Cerebellar nuclear complex (tissue), 1 donor: Measurements from ENCODE around the gene SS18L1.

Experiments used
- DNase-seq, 2 experiments: peaks; one replicate each; lab custom pipeline; 2025; lab: John Stamatoyannopoulos, UW

Gene SS18L1

GRCh38 chr20:62195736-62196135, 52.2 kb downstream of the SS18L1 start:
- DNase-seq = no peak

DNA sequence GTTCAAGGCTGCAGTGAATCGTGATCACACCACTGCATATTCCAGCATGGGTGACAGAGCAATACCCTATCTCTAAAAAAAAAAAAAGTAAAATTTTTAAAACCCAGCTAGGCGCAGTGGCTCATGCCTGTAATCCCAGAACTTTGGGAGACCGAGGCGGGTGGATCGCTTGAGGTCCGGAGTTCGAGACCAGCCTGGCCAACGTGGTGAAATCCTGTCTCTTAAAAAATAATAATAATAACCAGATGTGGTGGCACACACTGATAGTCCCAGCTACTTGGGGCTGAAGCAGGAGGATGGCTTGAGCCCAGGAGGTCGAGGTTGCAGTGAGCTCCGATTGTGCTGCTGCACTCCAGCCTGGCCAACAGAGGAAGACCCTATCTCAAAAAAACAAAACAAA, 52.7 kb downstream of the SS18L1 start:
- DNase-seq = no peak

DNA sequence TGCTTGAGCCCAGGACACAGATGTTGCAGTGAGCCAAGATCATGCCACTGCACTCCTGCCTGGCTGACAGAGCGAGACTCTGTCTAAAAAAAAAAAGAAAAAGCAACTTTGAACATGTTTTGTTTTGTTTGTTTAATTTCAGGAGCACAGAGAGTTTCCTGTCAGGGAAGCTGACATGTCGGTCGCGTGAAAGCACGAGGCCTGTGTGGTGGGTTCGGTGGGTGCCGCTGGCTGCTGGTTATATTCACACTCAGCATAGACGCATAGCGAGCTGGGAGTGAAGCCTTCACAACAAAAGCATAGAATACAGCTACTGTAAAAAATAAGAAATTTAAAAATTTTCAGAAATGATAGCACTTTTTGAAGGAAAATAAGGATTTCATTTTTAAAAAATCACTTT, 53.7 kb downstream of the SS18L1 start:
- DNase-seq = no peak

- no peak for DNase-seq
Observed at GRCh38 chr20:62197801-62198200, 54.2 kb downstream of the SS18L1 start.

DNA sequence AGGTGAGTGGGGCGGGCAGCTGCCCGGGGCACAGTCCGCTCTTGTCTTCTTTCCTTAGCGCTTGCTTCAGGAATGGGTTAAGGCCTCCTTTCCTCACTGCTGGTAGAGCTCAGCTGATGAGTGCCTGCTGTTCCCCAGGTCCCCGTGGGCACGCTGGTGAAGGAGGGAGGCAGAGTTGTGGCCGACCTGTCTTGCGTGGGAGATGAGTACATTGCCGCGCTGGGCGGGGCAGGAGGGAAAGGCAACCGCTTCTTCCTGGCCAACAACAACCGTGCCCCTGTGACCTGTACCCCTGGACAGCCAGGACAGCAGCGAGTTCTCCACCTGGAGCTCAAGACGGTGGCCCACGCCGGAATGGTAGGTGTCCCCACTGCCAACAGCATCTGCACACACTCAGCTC, 54.9 kb downstream of the SS18L1 start:
- no peak for DNase-seq

- DNase-seq = no peak
Observed at GRCh38 chr20:62198931-62199330, 55.4 kb downstream of the SS18L1 start.

DNA sequence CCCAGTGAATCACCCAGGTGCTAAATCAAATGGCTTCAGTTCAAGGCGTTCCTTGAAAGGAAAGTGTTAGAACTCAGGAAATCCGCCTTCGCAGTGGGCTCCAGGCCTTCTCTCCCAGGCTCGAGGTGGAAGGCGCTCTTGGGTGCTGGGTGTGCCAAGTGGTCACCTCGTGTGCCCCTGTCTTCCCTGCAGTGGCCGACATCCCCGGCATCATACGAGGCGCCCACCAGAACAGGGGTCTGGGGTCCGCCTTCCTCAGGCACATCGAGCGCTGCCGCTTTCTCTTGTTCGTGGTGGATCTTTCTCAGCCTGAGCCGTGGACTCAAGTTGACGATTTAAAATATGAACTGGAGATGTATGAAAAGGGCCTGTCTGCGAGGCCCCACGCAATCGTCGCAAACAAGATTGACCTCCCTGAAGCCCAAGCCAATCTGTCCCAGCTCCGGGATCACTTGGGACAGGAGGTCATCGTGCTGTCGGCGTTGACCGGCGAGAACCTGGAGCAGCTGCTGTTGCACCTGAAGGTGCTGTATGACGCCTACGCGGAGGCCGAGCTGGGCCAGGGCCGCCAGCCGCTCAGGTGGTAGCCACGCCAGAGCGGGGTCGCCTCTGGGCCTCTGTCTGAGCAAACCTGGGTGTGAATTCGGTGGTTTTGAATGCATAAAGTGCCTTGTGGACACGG, 57.1 kb downstream of the SS18L1 start:
- DNase-seq = no peak

DNA sequence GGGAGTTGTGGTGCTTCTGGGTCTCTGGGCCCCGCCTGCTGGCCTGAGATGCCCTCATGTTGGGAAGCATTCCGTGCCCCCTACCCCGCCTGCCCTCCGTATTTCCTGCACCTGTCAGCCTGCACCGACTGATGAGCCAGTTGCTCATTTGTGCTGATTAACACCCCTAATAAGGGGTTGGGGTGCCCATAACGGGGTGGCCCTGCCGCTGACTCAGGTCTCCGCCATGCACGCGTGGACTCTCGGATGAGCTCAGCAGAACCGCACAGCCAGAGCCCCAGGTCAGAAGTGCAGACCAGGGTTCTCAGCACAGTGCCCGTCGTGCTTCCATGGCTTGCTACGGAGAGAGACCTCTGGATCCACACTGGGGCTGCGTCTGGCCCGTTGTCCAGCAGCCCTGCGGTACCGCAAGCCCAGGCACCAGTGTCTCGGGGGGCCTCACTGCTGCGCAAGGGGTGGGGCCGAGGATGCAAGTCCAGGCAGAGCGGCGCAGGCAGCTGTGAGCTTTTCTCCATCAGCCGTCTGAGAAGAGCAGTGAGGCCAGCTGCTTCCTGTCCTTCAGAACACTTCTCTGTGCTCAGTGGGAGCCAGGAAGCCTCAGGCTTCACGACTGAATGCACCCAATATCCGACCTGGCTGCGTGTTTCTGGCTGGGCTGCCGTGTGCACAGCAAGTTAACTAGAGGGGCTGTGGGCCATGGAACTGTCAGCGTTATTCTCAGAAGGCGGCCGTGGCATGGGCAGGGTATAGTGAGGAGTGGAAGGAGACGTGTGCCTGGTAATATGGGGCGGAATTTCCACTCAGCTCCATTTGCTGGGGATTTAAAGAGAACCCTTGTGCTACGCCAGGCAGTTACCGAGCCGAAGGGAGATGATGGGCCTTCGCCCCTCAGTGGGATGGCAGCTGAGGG, 57.9 kb downstream of the SS18L1 start:
- DNase-seq = no peak

- no peak for DNase-seq
Observed at GRCh38 chr20:62202083-62202395, 58.5 kb downstream of the SS18L1 start.

GRCh38 chr20:62202676-62203377, 59.3 kb downstream of the SS18L1 start:
- DNase-seq = no peak

- no peak for DNase-seq
Observed at GRCh38 chr20:62203378-62204030, 59.9 kb downstream of the SS18L1 start.

DNA sequence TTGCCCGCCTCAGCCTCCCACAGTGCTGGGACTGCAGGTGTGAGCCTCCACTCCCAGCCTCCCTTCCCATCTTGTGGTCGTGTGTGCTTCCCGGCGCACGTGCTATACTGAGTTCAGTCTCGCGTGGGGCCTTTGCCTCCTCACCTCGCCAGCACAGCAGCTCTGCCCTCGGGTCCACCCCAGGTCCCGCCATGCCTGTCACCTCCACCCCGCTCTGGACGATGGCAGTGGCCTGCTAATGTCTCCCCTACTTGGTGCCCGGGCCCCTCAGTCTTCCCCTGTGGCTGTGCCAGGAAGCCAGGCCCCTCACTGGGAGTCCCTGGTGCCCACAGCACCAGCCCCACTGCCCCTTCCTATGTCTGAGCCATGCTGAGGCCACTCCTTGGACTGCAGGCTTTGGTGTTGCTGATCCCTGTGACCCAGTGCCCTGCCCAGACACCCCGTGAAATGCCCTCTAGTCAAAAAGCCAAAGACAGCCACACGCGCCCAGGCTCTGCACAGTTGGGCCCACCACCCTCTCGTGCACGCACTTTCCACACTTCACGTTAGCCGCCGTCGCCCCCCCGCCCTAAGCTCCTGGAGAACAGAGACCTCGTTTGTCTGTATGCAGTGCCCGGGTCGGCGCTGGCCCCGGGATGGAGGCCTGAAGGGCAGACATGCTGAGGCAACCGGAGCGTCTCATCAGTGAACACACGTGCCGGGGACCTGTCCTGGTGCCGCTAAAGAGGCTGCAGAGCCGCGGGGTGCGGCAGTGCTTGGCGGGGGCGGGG, 62.2 kb downstream of the SS18L1 start:
- DNase-seq = no peak

DNA sequence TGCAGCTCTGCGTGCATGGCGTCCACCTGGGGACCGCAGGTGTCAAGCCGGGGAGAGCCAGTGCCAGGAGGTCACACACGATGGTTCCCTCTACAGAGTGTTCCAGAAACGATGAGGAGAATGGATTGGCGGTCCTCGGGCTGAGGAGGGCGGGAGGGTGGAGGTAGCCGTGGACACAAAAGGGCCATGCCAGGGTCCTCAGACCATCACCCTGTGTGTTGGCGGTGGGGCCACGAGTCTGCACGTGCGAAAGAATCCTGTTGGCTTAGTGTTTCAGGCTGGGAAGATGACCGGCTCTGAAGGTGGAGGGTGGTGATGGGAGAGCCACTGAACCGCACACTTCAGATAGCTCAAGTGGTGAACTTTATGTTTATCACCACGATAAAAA, 62.8 kb downstream of the SS18L1 start:
- no peak for DNase-seq

DNA sequence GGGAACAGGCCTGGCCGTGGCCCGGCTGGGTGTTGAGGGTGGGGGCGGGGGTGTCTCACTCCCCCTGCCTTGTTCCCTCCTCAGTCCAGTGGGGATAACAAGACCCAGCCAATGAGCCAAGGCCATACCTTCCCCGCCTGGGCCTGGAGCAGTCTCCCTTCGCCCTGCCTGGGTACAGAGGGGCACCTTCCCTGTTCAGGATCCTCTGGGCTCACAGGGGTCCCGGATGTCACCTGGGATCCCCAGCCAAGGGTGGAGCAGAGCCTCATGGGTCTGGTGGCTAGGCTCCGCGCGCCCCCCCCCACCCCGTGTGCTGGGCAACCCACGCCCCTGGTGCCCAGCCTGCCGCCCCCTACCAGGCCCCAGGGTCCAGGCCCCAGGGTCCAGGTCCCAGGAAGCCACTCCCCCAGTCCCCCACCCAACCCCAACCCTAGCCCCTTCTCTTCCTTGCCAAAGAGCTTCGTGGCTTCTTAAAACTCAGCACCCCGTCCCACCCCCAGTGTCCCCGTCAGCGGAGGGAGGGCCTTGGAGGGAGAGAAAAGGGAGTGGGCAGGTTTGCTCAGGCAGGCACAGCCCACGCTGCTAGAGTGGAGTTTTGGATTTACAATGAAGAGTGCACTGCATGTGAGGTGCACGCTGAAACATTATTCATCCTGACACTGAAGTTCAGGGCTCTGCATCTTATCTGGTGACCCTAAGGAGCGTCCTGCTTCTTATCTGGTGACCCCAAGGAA, 64.7 kb downstream of the SS18L1 start:
- DNase-seq = no peak

GRCh38 chr20:62208795-62209755, 65.5 kb downstream of the SS18L1 start:
- DNase-seq = no peak

GRCh38 chr20:62209850-62210495, 66.4 kb downstream of the SS18L1 start:
- no peak for DNase-seq

GRCh38 chr20:62210496-62210855, 66.9 kb downstream of the SS18L1 start:
- DNase-seq = no peak

DNA sequence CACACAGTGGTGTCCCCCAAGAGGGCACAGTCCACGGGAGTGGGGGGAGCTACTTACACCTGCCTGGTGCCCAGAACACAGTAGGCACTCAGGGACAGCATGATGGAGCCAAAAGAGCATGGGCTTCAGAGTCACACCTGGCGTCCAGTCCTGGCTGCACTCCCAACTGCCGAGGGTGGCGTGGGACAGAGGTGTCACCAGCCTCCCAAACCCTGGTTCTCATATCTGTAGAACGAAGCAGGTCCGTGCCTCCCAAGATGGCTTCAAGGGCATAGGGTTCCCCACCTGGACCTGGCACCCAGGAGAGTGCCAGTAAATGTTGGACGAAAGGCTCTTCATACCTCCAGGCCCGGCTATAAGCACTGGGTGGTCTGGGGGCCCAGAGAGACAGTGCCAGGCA, 67.6 kb downstream of the SS18L1 start:
- no peak for DNase-seq

- DNase-seq = no peak
Observed at GRCh38 chr20:62211769-62212288, 68.3 kb downstream of the SS18L1 start.
